Osteocyte (in vitro differentiated cells): ENCODE data around the gene SNTB2. TPM values are rescaled to one million over a fixed set of nuclear protein-coding genes. Genes with fewer than 3 reads are reported as not detected.
A peak's percentile ranks its signal among the peaks of the same experiment; 100 is the strongest.
"Not testable (repeated sequence)": the region's sequence is repeated elsewhere in the genome, so short reads cannot be mapped to it uniquely, and the experiment has no call there.

Experiments
- DNase-seq: peaks from one replicate; pipeline ENCODE4 v3.0.0; 2021; ENCODE audit warnings: mixed read lengths; ENCODE audit not compliant: unreplicated experiment; ENCODE audit errors: extremely low spot score
- H3K27ac Mint-ChIP-seq: one replicate; pipeline ENCODE4 v1.8.0; 2021; ENCODE audit warnings: mild to moderate bottlenecking, mixed read lengths; ENCODE audit not compliant: unreplicated experiment
- H3K27me3 Mint-ChIP-seq: one replicate; pipeline ENCODE4 v1.8.0; 2021; ENCODE audit warnings: mixed read lengths; ENCODE audit not compliant: unreplicated experiment
- H3K36me3 Mint-ChIP-seq: one replicate; pipeline ENCODE4 v1.8.0; 2021; ENCODE audit warnings: mixed read lengths; ENCODE audit not compliant: unreplicated experiment
- H3K4me1 Mint-ChIP-seq: one replicate; pipeline ENCODE4 v1.8.0; 2021; ENCODE audit warnings: mixed read lengths; ENCODE audit not compliant: unreplicated experiment
- H3K4me3 Mint-ChIP-seq: one replicate; pipeline ENCODE4 v1.8.0; 2021; ENCODE audit warnings: mild to moderate bottlenecking, moderate library complexity, mixed read lengths; ENCODE audit not compliant: unreplicated experiment
- H3K9me3 Mint-ChIP-seq: one replicate; pipeline ENCODE4 v1.8.0; 2021; ENCODE audit warnings: mixed read lengths; ENCODE audit not compliant: unreplicated experiment
- CTCF ChIP-seq: fragments of 200-600 bp; sonication (generic); IDR thresholded peaks from 2 replicates; pipeline ENCODE4 v1.5.0; 2021; ENCODE audit warnings: antibody characterized with exemption, mild to moderate bottlenecking, moderate library complexity
- long read RNA-seq: library from polyadenylated mRNA; unstranded; transcript quantifications from one replicate; pipeline ENCODE4 v2.0.0, GENCODE V29; 2021
- total RNA-seq: library from RNA; stranded (reverse); gene quantifications from 2 replicates; pipeline ENCODE4 v1.2.1, GENCODE V29; 2021

SNTB2 gene
- total RNA-seq: 39.6 and 45.6 TPM in 2 replicates
- long read RNA-seq, full-length matches to known transcripts: 1 of 4 reads
- long read RNA-seq, partial matches to known transcripts: 0 of 4 reads
- long read RNA-seq, other reads (novel, unspliced or antisense): 3 of 4 reads

GRCh38 chr16:69186642-69187445 lies at the start of gene SNTB2:
TSS of gene SNTB2 (plus strand) at chr16:69187164. CDS start at chr16:69187167, 3 bp downstream.
- TF ChIP-seq CTCF: no peak
- H3K4me1 Mint-ChIP-seq: peaks cover 46% of the 10 kb centered on the region
- H3K27ac Mint-ChIP-seq: peak within 1 kb of the TSS; percentile 83

GRCh38 chr16:69138608-69139007 lies 48.4 kb upstream of the SNTB2 start:
- H3K4me3 Mint-ChIP-seq: no peak overlapping the region
- peaks cover 11% of the 10 kb centered on the region for H3K4me1 Mint-ChIP-seq
- H3K27me3 Mint-ChIP-seq: no peaks in the 10 kb centered on the region
- peak overlapping the region; percentile 34 for H3K27ac Mint-ChIP-seq
- H3K36me3 Mint-ChIP-seq: peaks cover 37% of the 10 kb centered on the region
- H3K9me3 Mint-ChIP-seq: no peaks in the 10 kb centered on the region
- no peak for DNase-seq
- TF ChIP-seq CTCF: no peak

More at GRCh38 chr16:69186642-69187445, at the start of gene SNTB2:
- no peaks in the 10 kb centered on the region for H3K9me3 Mint-ChIP-seq
- DNase-seq: peak; percentile 96
- no peaks in the 10 kb centered on the region for H3K27me3 Mint-ChIP-seq
- H3K4me3 Mint-ChIP-seq: peak within 1 kb of the TSS; percentile 91
- peaks cover 4% of the 10 kb centered on the region for H3K36me3 Mint-ChIP-seq

GRCh38 chr16:69139464-69139863 lies 47.5 kb upstream of the SNTB2 start:
- H3K27ac Mint-ChIP-seq, H3K27me3 Mint-ChIP-seq, DNase-seq, H3K4me1 Mint-ChIP-seq, H3K9me3 Mint-ChIP-seq, H3K4me3 Mint-ChIP-seq: not testable (repeated sequence)
- H3K36me3 Mint-ChIP-seq: peaks cover 41% of the 10 kb centered on the region

GRCh38 chr16:69141014-69141413 lies 46.0 kb upstream of the SNTB2 start:
- Mint-ChIP-seq H3K27me3 (no peaks in the 10 kb centered on the region), H3K4me1 (no peaks in the 10 kb centered on the region), H3K27ac (no peak overlapping the region), H3K36me3 (peaks cover 44% of the 10 kb centered on the region), H3K9me3 (no peaks in the 10 kb centered on the region), H3K4me3 (no peak overlapping the region)
- no peak for DNase-seq
- TF ChIP-seq CTCF: no peak

- no peaks in the 10 kb centered on the region for H3K4me1 Mint-ChIP-seq
- peaks cover 48% of the 10 kb centered on the region for H3K36me3 Mint-ChIP-seq
- DNase-seq: no peak
- TF ChIP-seq CTCF: no peak
- H3K9me3 Mint-ChIP-seq: no peaks in the 10 kb centered on the region
- H3K27me3 Mint-ChIP-seq: no peaks in the 10 kb centered on the region
- no peak overlapping the region for H3K4me3 Mint-ChIP-seq
- H3K27ac Mint-ChIP-seq: no peak overlapping the region
Measured at GRCh38 chr16:69141936-69142335, 45.0 kb upstream of the SNTB2 start.
